ENCODE data around the gene PKP1. TPM values are rescaled to one million over a fixed set of nuclear protein-coding genes. Genes with fewer than 3 reads are reported as not detected.
A peak's percentile ranks its signal among the peaks of the same experiment; 100 is the strongest.

Gene PKP1
- total RNA-seq, 1 donor, result under 0.01 TPM

DNA sequence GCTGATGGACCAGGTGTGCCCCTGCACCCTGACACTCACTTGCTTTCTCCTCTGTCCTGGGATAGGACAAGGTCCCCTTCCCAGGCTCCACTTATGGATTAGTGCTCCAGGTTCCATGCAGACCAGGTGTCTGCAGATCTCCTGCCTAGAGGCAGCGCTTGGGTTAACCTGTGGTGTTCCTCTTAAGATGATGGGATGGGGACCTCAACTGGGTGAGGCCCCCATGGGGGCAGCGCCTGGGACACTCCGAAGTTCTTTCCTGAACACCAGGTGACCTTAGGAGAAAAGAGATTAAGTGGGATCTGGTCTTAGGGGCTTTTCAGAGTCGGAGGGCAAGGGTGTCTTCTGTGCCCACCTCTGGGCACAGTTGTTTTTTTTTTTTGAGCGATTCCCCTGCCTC, 72.9 kb downstream of the PKP1 start:
- H3K4me3 ChIP-seq (ENCODE audit: low read depth, low read length), result no peak overlapping the region
- TF ChIP-seq, protein P1, sequence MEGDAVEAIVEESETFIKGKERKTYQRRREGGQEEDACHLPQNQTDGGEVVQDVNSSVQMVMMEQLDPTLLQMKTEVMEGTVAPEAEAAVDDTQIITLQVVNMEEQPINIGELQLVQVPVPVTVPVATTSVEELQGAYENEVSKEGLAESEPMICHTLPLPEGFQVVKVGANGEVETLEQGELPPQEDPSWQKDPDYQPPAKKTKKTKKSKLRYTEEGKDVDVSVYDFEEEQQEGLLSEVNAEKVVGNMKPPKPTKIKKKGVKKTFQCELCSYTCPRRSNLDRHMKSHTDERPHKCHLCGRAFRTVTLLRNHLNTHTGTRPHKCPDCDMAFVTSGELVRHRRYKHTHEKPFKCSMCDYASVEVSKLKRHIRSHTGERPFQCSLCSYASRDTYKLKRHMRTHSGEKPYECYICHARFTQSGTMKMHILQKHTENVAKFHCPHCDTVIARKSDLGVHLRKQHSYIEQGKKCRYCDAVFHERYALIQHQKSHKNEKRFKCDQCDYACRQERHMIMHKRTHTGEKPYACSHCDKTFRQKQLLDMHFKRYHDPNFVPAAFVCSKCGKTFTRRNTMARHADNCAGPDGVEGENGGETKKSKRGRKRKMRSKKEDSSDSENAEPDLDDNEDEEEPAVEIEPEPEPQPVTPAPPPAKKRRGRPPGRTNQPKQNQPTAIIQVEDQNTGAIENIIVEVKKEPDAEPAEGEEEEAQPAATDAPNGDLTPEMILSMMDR (IDR thresholded peaks at IDR 0.05; ENCODE audit: insufficient read depth, low read length), result no peak
- no peak for DNase-seq (ENCODE audit: low read depth)

DNA sequence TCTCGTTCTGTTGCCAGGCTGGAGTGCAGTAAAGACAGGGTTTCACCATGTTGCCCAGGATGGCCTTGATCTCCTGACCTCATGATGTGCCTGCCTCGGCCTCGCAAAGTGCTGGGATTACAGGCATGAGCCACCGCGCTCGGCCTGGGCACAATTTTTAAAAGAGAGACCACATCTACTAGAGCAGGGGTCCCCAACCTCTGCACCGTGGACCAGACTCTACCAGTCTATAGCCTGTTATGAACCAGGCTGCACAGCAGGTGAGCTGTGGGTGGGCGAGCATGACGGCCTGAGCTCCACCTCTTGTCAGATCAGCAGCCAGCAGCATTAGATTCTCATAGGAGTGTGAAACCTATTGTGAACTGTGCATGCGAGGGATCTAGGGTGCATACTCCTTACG, 73.4 kb downstream of the PKP1 start:
- H3K4me3 ChIP-seq (ENCODE audit: low read depth, low read length), result no peak overlapping the region
- DNase-seq (ENCODE audit: low read depth), result no peak
- TF ChIP-seq, protein P1 (IDR thresholded peaks at IDR 0.05; ENCODE audit: insufficient read depth, low read length), result no peak

DNA sequence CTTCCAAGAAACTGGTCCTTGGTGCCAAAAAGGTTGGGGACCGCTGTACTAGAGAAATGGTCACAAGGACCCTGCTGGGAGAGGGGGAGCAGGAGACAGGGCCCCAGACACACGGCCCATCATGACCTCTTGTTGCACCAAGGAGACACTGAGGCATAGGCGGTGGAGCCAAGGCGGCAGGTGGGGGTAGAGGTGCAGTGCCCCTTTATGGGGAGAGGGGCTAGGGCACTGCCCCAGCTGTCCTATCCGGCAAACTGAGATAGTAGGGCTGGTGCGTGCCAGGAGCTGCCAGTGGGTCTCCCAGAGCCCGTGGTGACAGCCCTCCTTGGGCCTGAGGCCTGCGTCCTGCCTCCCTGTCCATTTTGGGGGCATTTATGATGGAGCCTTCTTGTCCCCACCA, 73.9 kb downstream of the PKP1 start:
- TF ChIP-seq, protein P1 (IDR thresholded peaks at IDR 0.05; ENCODE audit: insufficient read depth, low read length), result no peak
- H3K4me3 ChIP-seq (ENCODE audit: low read depth, low read length), result no peak overlapping the region

DNA sequence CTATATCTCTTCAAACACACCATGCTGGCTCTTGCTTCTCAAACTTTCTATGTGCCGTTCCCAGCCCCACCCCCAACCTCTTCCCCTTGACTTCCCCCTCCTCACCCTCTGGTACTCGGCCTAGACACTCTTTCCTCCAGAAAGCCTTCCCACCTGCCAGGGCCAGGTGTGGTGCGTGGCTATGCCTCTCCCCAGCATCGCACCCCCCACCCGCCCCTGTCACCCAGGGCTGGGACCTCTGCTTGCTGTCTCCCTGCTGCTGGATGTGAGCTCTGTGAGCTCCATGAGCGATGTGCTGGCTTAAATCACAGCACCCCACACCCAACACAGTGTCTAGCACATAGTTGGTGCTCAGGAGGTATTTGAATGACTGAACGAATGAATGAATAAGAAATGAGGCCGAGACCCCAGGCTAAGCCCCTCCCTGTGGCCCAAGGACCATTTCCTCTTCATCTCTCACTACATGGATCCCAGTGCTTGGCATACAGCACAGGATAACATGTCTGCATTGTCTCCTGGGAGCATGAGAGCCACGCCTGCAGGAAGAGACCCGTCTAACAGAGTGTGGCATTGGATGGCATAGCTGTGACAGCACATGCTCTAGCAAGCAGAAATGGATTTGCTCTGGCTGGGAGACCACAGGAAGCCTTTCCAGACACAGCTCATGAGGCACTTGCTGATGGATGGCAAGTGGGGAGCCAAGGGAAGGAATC, 74.5 kb downstream of the PKP1 start:
- TF ChIP-seq, protein P1 (IDR thresholded peaks at IDR 0.05; ENCODE audit: insufficient read depth, low read length), result no peak
- no peak for DNase-seq (ENCODE audit: low read depth)
- no peak overlapping the region for H3K4me3 ChIP-seq (ENCODE audit: low read depth, low read length)

More for the DNA sequence above, 73.9 kb downstream of the PKP1 start:
- no peak for DNase-seq (ENCODE audit: low read depth)

DNA sequence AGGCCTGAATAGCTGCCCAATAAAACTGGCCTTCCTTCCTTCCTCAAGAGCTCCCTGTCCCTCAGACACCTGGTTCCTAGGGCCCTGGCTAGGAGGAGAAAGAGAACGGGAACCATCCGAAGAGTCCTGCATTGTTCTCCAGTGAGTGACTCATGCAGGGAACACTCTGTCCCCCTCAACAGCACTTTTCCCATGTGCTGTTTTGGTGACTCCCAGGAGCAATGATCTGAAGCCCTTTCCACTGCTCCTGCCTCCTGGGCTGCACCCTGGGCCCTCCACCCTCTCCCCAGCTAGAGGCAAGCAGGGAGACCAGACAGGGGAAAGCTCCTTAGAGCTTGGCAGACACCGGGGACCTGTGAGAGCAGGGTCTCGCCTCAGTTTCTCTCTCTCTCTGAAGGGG, 75.3 kb downstream of the PKP1 start:
- DNase-seq (ENCODE audit: low read depth), result peak; percentile 57
- TF ChIP-seq, protein P1 (IDR thresholded peaks at IDR 0.05; ENCODE audit: insufficient read depth, low read length), result no peak
- no peak overlapping the region for H3K4me3 ChIP-seq (ENCODE audit: low read depth, low read length)

DNA sequence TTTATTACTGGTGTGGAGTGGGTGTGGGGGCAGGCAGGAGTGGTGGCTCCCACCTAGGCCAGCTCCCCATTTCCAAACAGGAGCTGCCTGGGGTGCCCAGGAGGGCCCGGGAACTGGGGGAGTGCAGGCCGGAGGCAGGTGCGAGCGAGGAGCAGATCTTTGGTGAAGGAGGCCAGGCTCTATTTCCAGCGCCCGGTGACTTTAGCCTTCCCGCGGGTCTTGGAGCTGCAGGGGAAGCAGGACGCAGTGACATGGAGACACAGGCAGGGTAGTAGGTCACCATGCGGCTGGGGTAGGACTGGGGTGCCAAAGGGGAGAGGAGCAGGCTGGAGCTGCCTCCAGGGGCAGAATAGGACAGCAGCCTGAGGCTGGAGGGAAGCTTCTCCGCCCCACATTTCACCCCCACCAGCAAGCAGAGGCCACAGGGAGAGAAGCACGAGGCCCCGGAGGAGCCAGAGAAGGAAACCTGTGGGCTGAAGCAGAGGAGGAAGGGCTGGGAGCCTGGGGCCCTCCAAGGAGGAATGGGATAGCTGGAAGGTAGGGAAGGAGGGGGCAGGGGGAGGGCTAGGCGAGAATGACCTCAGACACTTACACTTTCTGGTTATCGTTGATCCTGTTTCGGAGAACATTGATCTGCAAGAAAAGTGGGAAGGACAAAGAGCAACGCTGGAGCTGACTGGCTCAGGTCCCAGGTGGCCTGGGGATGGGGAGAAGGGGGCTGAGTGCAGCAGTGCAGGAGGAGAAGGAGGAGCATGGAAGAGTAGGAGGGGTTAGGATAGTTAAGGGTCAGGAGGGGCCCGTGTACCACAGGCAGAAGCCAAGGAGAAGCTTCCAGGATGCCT, 75.9 kb downstream of the PKP1 start:
- TF ChIP-seq, protein P1 (IDR thresholded peaks at IDR 0.05; ENCODE audit: insufficient read depth, low read length), result no peak
- no peak overlapping the region for H3K4me3 ChIP-seq (ENCODE audit: low read depth, low read length)
- no peak for DNase-seq (ENCODE audit: low read depth)
